Head of caudate nucleus (tissue), 42 donors: ENCODE results near the gene XAB2.
"Not testable (repeated sequence)": the region's sequence is repeated elsewhere in the genome, so short reads cannot be mapped to it uniquely, and the experiment has no call there.

ENCODE experiments used
- DNase-seq, 42 donors: peaks; one replicate each; pipeline versions ENCODE4 v3.0.0 to v3.0.0-alpha.2; 2020 to 2021; ENCODE audit warnings: mixed read lengths in 7 of 42
- intact Hi-C: fragments of 100-400 bp; cut with DNase I; formaldehyde crosslinking; loops from one replicate; pipeline ENCODE4 v1.15.0; 2022

XAB2 gene

GRCh38 chr19:7652061-7652641 is 22.8 kb upstream of the XAB2 start:
- intact Hi-C loops: no loop called here
- DNase-seq: peak; percentile 51 to 93 (median 84)

GRCh38 chr19:7650148-7650547 is 20.8 kb upstream of the XAB2 start:
- intact Hi-C loops: no loop called here
- no peak for DNase-seq

- intact Hi-C loops: no loop called here
- DNase-seq: no peak
These were observed 19.1 kb upstream of the XAB2 start for GRCh38 chr19:7648265-7649014.

- DNase-seq: no peak
- intact Hi-C loops: no loop called here
These were observed 17.8 kb upstream of the XAB2 start for GRCh38 chr19:7647156-7647555.

- no peak for DNase-seq
- intact Hi-C loops: no loop called here
These were observed 17.0 kb upstream of the XAB2 start for GRCh38 chr19:7646426-7646700.

- no peak for DNase-seq
- intact Hi-C loops: no loop called here
These were observed 16.5 kb upstream of the XAB2 start for GRCh38 chr19:7645656-7646425.

- peak in 1 of 42 donors; percentile 10 for DNase-seq
- intact Hi-C loops: no loop called here
These were observed 15.8 kb upstream of the XAB2 start for GRCh38 chr19:7645163-7645562.

- intact Hi-C loops: no loop called here
- no peak for DNase-seq
These were observed 15.2 kb upstream of the XAB2 start for GRCh38 chr19:7644550-7644877.

GRCh38 chr19:7643629-7644549 is 14.5 kb upstream of the XAB2 start:
- intact Hi-C loops, DNase-seq: not testable (repeated sequence)

- intact Hi-C loops: no loop called here
- DNase-seq: no peak
These were observed 13.7 kb upstream of the XAB2 start for GRCh38 chr19:7643031-7643415.

GRCh38 chr19:7642295-7643030 is 13.1 kb upstream of the XAB2 start:
- no peak for DNase-seq
- intact Hi-C loops: no loop called here

- intact Hi-C loops: no loop called here
- DNase-seq: no peak
These were observed 12.2 kb upstream of the XAB2 start for GRCh38 chr19:7641290-7642276.

- no peak for DNase-seq
- intact Hi-C loops: no loop called here
These were observed 11.5 kb upstream of the XAB2 start for GRCh38 chr19:7640803-7641202.

GRCh38 chr19:7639863-7640348 is 10.6 kb upstream of the XAB2 start:
- intact Hi-C loops: no loop called here
- DNase-seq: no peak

- no peak for DNase-seq
- intact Hi-C loops: no loop called here
These were observed 9.6 kb upstream of the XAB2 start for GRCh38 chr19:7638802-7639465.

- intact Hi-C loops: no loop called here
- peak in 10 of 42 donors; percentile 20 to 57 (median 34) for DNase-seq
These were observed 8.3 kb upstream of the XAB2 start for GRCh38 chr19:7637374-7638256.
